ELR (cell line): ENCODE data around the gene UGGT1.

Source experiments
- DNase-seq: peaks from one replicate; pipeline ENCODE4 v3.0.0-alpha.2; 2015; ENCODE audit warnings: low read depth

UGGT1 gene, protein sequence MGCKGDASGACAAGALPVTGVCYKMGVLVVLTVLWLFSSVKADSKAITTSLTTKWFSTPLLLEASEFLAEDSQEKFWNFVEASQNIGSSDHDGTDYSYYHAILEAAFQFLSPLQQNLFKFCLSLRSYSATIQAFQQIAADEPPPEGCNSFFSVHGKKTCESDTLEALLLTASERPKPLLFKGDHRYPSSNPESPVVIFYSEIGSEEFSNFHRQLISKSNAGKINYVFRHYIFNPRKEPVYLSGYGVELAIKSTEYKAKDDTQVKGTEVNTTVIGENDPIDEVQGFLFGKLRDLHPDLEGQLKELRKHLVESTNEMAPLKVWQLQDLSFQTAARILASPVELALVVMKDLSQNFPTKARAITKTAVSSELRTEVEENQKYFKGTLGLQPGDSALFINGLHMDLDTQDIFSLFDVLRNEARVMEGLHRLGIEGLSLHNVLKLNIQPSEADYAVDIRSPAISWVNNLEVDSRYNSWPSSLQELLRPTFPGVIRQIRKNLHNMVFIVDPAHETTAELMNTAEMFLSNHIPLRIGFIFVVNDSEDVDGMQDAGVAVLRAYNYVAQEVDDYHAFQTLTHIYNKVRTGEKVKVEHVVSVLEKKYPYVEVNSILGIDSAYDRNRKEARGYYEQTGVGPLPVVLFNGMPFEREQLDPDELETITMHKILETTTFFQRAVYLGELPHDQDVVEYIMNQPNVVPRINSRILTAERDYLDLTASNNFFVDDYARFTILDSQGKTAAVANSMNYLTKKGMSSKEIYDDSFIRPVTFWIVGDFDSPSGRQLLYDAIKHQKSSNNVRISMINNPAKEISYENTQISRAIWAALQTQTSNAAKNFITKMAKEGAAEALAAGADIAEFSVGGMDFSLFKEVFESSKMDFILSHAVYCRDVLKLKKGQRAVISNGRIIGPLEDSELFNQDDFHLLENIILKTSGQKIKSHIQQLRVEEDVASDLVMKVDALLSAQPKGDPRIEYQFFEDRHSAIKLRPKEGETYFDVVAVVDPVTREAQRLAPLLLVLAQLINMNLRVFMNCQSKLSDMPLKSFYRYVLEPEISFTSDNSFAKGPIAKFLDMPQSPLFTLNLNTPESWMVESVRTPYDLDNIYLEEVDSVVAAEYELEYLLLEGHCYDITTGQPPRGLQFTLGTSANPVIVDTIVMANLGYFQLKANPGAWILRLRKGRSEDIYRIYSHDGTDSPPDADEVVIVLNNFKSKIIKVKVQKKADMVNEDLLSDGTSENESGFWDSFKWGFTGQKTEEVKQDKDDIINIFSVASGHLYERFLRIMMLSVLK (N-terminal part only)

DNA sequence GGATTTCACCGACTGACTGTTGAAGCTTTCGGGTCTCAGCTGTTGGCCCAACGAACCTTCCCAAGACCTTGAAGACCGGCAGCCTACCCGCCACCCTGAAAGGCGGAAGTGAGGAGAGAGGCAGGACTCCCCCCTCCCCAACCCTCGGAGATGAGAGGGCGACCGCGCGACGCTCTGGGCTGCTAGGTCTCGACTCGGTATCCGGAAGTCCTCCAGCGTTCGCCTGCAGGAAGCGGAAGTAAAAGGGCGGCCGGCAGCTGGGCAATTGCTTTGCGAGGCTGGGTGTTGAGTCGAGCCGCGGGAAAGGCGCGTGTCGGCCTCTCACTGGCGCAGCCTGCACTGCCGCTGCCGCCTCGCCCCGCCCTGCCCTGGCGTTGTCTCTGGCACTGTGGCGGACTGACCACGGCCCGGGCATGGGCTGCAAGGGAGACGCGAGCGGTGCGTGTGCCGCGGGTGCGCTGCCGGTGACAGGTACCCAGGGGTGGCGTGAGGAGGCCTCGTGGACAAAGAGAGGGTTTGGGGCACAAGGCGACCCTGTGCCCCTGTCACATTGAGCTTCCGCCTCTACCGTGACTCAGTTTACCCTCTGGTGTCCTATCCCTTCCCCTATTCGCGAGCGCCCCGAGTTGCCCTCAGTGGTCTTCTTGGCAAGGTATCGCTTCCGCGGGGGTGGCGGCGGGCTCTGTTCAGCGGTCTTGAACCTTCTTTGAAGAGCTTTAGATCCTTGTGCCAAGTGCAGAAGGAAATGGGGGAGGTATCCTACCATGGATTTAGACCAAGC, at the start of gene UGGT1:
UGGT1 (plus strand) TSS at position 256 of the 781 bp plus-strand sequence; CDS start at position 414, 158 bp downstream.
- DNase-seq = peak; percentile 98

DNA sequence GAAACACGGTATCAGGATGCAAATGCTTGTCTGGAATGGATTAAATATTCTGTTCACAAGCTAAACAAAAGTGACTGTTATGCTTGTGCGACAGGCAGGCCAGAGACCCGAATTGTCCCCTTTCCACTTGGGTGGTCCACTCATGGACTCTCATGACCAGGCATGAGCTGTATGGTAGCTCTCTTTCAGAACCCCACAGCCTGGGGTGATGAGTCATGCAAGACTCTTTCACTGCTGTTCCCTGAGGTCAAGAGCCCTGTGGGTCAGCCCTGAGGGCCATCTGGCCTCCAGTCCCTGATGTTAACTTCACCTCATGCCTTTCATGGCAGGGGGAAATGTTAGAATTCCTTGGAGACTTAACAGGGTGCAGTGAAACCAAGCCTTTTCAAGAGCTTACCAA, 49.4 kb upstream of the UGGT1 start:
- peak; percentile 26 for DNase-seq

DNA sequence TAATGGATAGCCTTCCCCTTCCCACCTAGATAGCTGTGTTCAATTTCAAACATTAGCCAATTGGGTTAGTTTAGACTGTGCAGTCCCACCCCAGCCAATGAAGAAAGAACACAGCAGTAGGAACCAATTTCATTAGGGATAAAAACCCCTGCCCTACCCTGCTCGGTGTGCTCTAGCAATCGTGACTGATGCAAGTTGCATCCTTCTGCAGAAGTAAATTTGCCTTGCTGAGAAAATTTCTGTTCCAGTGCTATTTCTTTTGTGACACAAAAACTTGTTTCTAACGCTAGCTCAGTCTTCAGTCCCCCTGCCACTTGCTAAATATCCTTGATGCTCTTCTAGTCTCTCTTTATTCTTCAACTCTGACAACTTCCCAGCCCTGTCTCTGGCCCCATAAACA, 48.0 kb upstream of the UGGT1 start:
- no peak for DNase-seq

DNA sequence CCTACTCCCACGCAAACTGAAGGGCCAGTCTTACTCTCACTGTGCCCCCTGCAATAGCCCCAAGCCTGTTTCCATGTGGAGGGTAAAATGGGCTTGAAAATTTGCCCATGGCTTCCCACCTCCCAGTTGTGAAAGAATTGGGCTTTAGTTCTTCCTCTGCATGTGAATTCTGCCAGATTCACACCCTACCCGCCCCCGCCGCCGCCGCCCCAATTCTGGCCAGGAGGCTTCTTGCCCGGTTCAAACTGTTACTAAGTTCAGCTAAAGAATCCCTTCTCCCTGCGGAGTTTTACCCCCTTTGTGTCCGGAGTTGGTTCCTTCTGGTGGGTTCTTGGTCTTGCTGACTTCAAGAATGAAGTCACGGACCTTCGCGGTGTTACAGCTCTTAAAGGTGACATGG, 37.7 kb upstream of the UGGT1 start:
- DNase-seq = no peak

DNA sequence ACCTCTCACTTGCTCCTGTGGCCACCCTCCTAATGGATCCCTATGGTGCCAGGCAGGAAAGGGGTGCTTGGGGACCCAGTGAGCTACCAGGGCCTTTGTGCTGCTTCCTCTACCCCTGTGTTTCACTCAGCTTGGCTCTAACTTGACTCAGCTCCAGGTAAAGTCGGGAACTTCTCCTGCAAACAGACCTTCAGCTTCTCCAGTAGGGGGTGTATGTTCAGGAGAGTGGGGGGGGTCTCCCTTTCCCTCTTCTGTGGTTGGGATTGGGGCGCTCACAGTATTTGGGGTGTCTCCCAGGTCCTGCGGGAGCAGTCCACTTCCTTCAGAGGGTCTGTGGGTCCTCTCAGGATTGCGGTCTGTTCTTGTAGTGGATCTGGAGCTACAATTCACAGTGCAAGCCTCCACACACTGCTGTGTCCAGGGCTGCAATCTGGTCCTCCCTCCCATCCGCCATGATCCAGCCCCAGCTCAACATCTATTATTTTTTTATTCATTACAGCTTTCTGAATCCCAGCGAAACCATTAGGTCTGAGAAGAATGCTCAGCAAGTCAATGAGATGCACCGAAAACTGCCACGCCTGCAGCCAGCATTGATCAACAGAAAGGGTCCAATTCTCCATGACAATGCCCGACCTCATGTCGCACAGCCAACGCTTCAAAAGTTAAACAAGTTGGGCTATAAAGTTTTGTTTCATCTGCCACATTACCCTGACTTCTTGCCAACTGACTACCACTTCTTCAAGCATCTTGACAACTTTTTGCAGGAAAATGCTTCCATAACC, 36.7 kb upstream of the UGGT1 start:
- no peak for DNase-seq

DNA sequence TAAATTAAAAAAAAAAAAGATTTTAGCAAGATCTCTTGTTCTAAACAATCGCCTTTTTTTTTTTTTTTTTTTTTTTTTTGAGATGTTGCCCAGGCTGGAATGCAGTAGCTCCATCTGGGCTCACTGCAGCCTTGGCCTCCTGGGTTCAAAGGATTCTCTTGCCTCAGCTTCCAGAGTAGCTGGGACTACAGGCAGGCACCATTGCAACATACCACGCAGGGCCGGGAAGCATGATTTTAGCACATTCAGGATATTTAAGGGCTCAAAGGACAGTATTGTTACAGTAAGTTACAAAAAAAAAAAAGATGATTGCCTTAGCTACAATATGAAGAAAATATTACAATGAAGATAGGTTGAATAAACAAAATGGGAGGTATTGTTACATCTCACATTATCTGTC, 33.7 kb upstream of the UGGT1 start:
- no peak for DNase-seq

DNA sequence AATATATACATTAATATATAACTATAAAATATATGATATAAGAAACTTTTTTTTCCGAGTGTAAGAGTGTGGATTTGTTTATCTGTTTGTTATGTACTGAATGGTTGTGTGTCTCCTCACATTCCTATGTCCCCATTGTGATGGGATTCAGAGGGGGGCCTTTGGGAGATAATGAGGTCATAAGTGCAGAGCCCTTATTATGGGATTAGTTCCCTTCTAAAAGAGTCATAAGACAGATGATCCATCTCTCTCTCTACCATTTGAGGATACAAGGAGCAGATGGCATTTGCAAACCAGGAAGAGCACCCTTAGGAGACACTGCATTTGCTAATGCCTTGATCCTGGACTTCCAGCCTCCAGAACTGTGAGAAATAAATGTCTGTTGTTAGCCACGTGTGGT, 32.9 kb upstream of the UGGT1 start:
- DNase-seq = no peak

DNA sequence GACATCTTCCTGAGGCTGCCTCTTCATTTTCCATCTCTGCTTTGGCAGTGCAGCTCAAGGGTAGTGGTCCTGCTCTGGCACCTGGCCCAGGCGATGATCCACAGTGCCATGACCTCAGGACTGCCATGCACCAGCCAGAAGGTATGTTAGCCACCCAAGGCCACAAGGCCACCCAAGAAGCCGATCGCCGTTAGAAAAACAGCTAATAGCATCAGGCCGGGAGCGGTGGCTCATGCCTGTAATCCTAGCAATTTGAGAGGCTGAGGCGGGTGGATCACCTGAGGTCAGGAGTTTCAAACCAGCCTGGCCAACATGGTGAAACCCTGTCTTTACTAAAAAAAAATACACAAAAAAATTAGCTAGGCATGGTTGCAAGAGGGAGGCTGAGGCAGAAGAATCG, 28.4 kb upstream of the UGGT1 start:
- DNase-seq = no peak

DNA sequence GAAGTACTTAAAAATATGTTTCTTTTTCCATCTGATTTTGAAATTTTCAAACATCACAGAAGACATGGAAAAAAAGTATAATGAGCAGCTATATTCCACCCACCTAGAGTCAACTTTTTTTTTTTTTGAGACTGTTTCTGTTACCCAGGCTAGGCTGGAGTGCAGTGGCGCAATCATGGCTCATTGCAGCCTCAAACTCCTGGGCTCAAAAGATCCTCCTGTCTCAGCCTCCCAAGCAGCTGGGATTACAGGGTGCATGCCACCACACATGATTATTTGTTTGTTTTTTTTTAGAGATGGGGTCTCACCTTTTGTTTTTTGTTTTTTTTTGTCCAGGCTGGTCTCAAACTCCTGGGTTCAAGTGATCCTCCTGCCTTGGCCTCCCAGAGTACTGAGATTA, 26.6 kb upstream of the UGGT1 start:
- no peak for DNase-seq

DNA sequence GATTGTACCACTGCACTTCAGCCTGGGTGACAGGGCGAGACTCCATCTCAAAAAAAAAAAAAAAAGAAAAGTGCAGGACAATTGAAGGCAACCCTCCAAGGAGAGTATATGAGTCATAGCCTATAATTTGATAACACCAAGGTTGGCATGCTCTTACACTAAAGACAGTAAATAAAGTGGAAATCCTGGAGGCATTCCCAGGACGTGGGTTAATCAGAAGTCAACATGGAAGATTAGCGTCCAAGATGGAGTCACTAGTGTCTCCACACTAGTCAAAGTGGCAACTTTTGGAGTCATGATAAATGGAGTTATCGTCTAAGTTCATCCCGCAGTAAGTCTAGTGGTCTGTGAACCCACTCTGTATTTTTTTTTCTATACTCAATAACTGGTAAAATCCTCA, 21.2 kb upstream of the UGGT1 start:
- DNase-seq = no peak

DNA sequence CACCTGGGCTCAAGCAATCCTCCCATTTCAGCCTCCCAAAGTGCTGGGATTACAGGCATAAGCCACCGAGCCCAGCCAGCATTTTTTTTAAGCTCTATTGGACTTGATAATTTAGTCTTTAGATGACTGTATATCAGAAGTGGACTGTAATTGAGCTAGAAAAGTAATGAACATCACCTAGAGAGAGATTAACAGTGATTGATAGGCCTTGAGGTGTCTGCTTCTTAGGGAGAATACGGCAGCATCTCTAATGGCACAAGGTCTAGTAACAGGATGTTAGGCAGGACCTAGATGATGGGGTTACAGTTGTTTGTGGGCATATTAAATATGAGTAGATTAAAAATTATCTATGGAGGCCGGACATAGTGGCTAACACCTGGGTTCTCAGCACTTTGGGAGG, 17.7 kb upstream of the UGGT1 start:
- no peak for DNase-seq

DNA sequence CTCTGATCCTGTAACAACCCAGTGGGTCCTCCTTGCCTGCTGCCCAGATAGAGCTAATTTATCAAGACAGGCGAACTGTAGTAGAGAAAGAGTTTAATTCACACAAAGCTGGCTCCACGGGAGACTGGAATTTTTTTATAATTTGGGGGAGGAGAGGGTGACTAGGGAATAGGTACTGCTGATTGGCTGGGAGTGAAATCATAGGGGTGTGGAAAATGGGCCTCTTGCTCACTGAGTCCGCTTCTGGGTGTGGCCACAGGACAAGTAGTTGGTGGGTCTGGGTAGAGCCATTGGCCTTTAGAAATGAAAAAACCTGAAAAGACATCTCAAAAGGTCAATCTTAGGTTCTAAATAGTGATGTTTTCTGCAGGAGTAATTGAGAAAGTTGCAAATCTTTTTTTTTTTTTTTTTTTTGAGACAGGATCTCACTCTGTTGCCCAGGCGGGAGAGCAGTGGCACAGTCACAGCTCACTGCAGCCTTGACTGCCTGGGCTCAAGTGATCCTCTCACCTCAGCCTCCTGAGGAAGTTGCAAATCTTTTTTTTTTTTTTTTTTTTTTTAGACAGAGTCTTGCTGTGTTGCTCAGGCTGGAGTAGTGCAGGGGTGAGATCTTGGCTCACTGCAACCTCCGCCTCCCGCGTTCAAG, 14.4 kb upstream of the UGGT1 start:
- DNase-seq = no peak

DNA sequence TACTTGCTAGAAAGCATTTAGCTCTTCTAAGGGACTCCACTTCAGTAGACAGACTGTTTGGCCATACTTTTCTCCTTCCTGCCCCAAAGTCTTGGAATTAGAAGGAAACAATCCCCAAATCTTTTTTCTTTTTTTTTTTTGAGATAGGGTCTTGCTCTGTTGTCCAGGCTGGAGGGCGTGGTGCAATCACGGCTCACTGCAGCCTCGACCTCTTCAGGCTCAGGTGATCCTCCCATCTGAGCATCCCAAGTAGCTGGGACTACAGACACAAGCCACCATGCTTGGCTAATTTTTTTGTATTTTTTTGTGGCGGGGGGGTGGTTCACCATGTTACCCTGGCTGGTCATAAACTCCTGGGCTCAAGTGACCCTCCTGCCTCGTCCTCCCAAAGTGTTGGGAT, 6.2 kb upstream of the UGGT1 start:
- DNase-seq = no peak

DNA sequence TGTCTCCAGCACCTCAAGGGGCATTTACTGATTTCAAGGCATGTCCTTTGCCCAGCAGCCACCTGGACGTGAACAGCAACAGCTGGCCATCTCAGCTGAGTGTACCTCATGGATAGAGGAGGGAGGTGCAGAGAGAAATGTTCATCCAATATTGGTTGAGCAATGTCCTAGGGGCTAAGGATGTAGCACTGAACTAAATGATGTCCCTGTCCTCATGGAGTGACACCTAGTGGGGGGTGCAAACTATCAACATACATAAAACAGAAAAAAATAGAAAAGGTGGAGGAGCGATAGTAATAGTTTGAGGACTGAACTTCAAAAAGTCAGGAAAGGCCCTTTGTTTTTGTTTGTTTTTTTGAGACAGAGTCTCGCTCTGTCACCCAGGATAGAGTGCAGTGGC, 4.8 kb upstream of the UGGT1 start:
- DNase-seq = peak; percentile 7

DNA sequence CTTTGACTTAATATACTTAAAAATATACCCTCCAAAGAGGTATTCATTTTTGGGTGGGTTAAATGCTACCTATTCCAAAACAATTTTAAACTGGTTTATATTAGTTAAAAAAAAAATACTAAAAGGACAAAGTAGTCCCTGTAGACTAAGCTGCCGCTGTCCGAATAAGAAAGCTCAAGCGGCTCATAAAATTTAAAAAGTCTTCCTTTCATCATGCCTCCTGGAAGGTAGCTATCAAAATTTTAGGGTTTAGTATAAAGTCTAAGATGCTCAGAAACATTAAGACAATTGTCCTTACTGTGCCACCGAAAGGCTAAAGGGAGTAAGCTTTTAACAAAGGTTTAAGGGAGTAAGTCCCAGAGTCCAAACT, 440 bp upstream of the UGGT1 start:
- DNase-seq = no peak

DNA sequence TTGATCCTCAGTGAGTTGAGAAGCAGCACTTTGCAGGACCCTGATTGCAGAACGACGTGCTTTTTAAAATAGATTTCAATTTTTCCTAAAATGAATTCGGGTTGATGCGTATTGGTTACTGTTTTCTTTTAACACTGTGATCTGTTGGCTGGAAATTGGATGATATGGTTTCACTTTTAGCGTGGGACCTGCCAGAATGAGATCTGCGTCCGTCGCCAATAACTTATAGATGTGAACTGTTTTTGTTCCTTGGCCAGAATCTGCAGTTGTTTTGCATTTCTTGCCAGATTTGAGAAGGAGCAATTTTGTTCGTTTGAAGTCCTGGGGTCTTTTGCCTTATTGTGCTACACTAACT, 703 bp downstream of the UGGT1 start:
- peak; percentile 39 for DNase-seq

DNA sequence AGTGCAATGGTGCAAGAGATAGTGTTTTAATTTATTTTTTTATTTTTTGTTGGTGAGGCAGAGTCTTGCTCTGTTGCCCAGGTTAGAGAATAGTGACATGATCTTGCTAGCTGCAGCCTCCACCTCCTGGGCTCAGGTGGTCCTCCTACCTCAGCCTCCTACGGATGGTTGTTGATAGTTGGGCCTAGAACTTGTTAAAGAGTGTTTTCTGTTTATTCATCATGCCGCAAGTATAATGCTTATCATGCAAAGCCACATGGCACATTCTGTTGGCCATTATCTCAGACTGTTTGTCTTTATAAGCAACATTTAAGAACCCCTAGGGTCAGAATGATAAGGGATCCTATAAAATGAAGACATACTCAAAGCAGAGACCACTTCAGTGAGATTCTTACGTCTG, 1.7 kb downstream of the UGGT1 start:
- no peak for DNase-seq

DNA sequence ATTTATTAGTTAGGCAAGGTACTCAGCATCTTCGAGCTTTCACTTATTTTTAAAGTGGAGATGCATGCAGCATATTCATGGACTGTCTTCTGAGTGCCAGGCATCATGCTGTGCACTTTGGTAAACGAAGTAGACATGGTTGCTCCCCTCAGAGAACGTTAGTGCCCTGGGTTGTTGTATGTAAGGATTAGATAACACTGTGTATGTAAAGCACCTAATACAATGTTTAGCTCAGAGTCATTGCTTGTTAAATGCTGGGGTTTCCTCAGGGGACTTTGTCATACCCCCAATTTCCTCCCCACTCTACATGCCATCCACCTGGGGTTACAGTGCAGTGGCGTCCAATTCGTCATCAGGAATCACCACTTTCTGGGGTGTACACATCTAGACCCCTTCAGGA, 2.8 kb downstream of the UGGT1 start:
- DNase-seq = no peak

DNA sequence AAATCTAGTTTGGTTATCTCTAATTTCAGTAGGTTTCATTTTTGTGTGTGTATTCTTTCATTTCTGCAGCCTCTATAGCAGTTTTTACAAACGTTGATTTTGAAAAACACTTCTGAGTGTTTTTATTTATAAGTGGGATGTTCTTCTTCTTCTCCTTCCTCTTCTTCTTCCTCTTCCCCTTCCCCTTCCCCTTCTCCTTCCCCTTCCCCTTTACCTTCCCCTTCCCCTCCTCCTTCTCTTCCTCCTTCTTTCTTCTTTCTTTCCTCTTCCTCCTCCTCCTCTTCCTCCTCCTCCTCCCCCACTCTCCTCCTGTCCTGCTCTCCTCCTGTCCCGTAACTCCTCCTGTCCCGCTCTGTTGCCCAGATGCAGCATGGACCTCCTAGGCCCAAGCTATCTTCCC, 4.2 kb downstream of the UGGT1 start:
- no peak for DNase-seq

DNA sequence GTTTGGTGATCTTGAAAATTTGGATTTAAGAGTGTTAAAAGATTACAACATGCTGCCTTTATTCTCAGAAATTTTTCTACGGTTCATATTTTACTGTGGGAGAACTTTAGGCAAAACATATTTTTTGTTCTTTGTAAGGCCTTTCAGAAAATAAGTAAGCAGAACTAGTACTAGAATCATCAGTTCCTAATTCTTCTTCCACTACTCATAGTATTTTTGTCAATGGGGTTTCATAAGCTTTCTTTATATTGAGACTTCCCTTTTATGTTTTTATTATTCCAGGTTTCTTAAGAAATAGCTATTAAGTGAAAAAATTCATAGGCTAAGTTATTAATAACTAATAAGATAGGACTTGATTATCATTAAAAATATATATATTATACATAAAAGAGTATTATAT, 12.4 kb downstream of the UGGT1 start:
- no peak for DNase-seq

DNA sequence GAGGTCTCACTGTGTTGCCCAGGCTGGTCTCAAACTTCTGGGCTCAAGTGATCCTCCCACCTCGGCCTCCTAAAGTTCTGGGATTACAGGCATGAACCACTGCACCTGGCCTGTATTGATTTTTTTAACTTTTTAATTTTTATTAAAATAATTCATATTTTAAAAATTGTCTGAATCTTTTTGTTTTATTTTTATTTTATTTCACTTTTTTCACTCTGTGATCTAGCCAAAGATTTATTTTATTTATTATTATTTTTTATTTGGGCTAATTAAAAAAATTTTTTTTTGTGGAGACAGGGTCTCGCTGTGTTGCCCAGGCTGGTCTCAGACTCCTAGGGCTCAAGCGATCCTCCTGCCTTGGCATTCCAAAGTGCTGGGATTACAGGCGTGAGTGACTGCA, 14.1 kb downstream of the UGGT1 start:
- no peak for DNase-seq
